Measurements from ENCODE around the gene KRT15.

DNA sequence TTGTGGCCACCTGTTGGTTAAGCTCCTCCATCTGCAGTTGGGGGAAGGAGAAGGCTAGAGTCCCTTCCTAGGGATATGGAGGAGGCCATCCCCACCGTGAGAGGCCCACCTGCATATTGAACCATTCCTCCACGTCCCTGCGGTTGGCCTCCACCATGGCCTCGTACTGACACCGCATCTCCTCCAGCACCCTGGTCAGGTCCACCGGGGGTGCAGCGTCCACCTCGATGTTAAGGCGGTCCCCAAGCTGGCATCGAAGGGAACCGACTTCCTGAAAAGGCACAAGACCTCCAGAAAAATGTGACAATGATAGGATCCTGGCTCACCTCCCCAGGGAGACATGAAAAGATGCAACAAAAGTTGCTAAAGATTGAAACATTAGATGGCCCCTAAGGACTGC is 54.5 kb downstream of the KRT15 start:
- TF ChIP-seq, protein P1, sequence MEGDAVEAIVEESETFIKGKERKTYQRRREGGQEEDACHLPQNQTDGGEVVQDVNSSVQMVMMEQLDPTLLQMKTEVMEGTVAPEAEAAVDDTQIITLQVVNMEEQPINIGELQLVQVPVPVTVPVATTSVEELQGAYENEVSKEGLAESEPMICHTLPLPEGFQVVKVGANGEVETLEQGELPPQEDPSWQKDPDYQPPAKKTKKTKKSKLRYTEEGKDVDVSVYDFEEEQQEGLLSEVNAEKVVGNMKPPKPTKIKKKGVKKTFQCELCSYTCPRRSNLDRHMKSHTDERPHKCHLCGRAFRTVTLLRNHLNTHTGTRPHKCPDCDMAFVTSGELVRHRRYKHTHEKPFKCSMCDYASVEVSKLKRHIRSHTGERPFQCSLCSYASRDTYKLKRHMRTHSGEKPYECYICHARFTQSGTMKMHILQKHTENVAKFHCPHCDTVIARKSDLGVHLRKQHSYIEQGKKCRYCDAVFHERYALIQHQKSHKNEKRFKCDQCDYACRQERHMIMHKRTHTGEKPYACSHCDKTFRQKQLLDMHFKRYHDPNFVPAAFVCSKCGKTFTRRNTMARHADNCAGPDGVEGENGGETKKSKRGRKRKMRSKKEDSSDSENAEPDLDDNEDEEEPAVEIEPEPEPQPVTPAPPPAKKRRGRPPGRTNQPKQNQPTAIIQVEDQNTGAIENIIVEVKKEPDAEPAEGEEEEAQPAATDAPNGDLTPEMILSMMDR (IDR thresholded peaks at IDR 0.05) = no peak
- TF ChIP-seq ZFX (IDR thresholded peaks at IDR 0.05; ENCODE audit: borderline replicate concordance) = no peak

All from 22Rv1 (cell line).